ENCODE results near the gene DNAJB14. TPM values are rescaled to one million over a fixed set of nuclear protein-coding genes. Genes with fewer than 3 reads are reported as not detected.
A peak's percentile ranks its signal among the peaks of the same experiment; 100 is the strongest.

Gene DNAJB14
- total RNA-seq, 1 donor from 2014 or later = 15.1 TPM

GRCh38 chr4:99856166-99856565 is 90.3 kb downstream of the DNAJB14 start:
- H3K4me3 ChIP-seq (ENCODE audit: low read depth, low read length) = no peak overlapping the region
- no peak for TF ChIP-seq CTCF (conservative IDR thresholded peaks at IDR 0.05; ENCODE audit: low read depth, low read length)
- peak; percentile 44 for DNase-seq (ENCODE audit: low read depth)

- no peak for DNase-seq (ENCODE audit: low read depth)
- H3K4me3 ChIP-seq (ENCODE audit: low read depth, low read length) = no peak overlapping the region
- TF ChIP-seq CTCF (conservative IDR thresholded peaks at IDR 0.05; ENCODE audit: low read depth, low read length) = no peak
Measured at GRCh38 chr4:99855678-99856077, 90.7 kb downstream of the DNAJB14 start.

- no peak for DNase-seq (ENCODE audit: low read depth)
- no peak overlapping the region for H3K4me3 ChIP-seq (ENCODE audit: low read depth, low read length)
- TF ChIP-seq CTCF (conservative IDR thresholded peaks at IDR 0.05; ENCODE audit: low read depth, low read length) = no peak
Measured at GRCh38 chr4:99853999-99854398, 92.4 kb downstream of the DNAJB14 start.

- TF ChIP-seq CTCF (conservative IDR thresholded peaks at IDR 0.05; ENCODE audit: low read depth, low read length) = no peak
- DNase-seq (ENCODE audit: low read depth) = no peak
- H3K4me3 ChIP-seq (ENCODE audit: low read depth, low read length) = no peak overlapping the region
Measured at GRCh38 chr4:99853190-99853589, 93.2 kb downstream of the DNAJB14 start.

GRCh38 chr4:99852199-99852749 is 94.1 kb downstream of the DNAJB14 start:
- no peak overlapping the region for H3K4me3 ChIP-seq (ENCODE audit: low read depth, low read length)
- no peak for TF ChIP-seq CTCF (conservative IDR thresholded peaks at IDR 0.05; ENCODE audit: low read depth, low read length)
- DNase-seq (ENCODE audit: low read depth) = no peak

GRCh38 chr4:99848591-99849001 is 97.8 kb downstream of the DNAJB14 start:
- DNase-seq (ENCODE audit: low read depth) = no peak
- no peak overlapping the region for H3K4me3 ChIP-seq (ENCODE audit: low read depth, low read length)
- no peak for TF ChIP-seq CTCF (conservative IDR thresholded peaks at IDR 0.05; ENCODE audit: low read depth, low read length)

GRCh38 chr4:99847362-99847976 is 98.9 kb downstream of the DNAJB14 start:
- DNase-seq (ENCODE audit: low read depth) = no peak
- TF ChIP-seq CTCF (conservative IDR thresholded peaks at IDR 0.05; ENCODE audit: low read depth, low read length) = no peak
- no peak overlapping the region for H3K4me3 ChIP-seq (ENCODE audit: low read depth, low read length)

Measured in epithelial cell of proximal tubule (primary cell).